A549 treated with dexamethasone at 1 μM for 4 hours (cell line): Measurements from ENCODE around the gene VPS25. TPM values are rescaled to one million over a fixed set of nuclear protein-coding genes. Genes with fewer than 3 reads are reported as not detected.

Experiments used
- total RNA-seq: library from RNA; stranded (reverse); fragments of 200-300 nt; extraction: Qiagen RNA extraction; gene quantifications from 5 replicates; pipeline ENCODE4 v1.2.3, GENCODE V29; 2022

VPS25 gene
- total RNA-seq = 112 to 135 TPM (median 113 TPM) in 5 replicates

GRCh38 chr17:42773290-42774035, at the start of gene VPS25:
Gene VPS25 (plus strand): TSS chr17:42773449. CDS start chr17:42773476, 27 bp downstream.

GRCh38 chr17:42744806-42745617, 28.2 kb upstream of the VPS25 start, which contains the start of gene EZH1:
Gene EZH1 (minus strand): TSS chr17:42745040. CDS start chr17:42728941, 16,099 bp downstream.

GRCh38 chr17:42760652-42761581, 12.3 kb upstream of the VPS25 start, which contains the start of gene RAMP2:
Gene RAMP2 (plus strand): TSS chr17:42761227. CDS start chr17:42761262, 35 bp downstream.

DNA sequence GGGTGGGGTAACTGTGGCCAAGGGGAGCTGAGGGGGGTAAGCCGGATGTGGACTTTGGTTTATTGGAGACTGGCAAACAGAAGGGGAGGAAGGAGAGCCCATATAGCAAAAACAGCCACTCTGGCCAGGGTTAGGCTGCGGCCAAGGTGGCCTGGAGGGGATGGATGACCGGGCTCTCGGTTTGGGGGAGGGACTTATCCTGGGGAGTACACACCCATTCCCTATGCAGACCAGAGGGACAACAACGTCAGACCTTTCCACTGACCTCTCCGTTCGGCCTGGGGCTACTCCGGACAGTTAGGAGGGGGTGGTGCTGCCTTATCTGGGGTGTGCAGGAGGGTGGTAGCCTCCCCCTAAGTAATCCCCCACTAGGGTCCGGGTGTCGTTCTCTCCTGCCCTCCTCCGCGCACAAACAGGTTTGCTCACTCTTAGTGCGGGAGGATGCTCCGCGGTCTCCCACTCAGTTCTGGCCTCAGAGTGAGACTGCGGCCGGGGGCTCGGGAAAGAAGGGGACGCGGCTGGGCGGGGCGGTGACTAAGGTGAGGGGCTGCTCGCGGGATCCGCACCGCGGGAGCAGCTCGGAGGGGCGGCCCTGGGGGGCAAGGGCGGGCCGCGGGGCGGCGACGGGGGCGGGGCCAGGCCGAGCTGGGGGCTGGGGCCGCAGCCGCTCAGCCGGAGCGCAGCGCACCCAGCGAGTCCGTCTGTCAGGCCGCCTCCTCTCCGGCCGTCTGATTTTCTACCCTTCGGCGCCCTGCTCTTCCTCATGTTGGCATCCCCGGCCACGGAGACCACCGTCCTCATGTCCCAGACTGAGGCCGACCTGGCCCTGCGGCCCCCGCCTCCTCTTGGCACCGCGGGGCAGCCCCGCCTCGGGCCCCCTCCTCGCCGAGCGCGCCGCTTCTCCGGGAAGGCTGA, 6.9 kb downstream of the VPS25 start, which contains the start of gene WNK4:
WNK4 (plus strand) TSS at position 675 of the 915 bp plus-strand sequence; CDS start at position 764, 89 bp downstream.

DNA sequence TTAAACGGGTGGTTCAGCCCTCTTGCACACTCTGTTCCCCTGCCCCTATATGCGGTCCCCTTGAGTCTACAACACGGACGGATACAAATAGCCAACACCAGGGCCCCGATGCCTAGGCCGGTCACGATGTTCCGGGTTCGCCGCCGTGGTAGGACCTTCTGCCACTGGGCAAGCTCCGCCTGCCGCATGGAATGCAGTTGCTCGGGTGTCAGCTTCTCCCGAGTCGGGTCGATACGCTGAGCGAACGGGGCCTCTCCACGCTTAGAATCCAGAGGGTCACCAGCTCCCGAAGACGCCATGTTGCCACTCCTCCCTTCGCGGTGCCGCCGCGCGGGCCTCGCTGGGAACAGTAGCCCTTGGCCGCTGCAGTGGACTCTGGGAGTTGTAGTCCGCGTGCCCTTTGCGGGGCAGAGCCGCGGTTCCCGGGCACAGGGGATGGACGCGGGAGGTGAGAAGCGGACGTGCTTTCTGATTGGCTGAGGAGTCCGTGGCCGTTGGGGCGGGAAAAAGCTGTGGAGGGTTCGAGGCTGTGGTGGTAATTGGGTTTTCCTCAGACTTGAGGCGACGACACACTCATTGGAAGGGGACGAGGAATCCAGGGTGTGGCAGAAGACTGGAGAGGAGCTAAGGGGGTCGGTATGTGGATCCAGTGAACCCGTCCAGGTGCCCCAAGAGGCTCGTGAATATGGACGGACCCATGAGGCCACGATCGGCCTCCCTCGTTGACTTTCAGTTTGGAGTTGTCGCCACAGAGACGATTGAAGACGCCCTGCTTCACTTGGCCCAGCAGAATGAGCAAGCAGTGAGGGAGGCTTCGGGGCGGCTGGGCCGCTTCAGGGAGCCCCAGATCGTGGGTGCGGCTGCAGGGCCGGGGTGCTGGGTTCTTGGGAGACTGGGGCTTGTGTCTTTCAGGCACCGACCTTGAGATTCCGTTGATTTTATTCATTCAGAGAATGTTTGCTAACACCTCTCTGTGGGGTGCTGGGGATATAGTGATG, 25.4 kb downstream of the VPS25 start, which contains the start of the genes CNTD1 and COA3:
CNTD1 (plus strand) TSS at position 479 of the 998 bp plus-strand sequence; CDS start at position 686, 207 bp downstream.
COA3 (minus strand) TSS at position 322 of the 998 bp plus-strand sequence; CDS start at position 299, 23 bp downstream.

Other genes with a start within 250 kb of the VPS25 start
- gene NAGLU, start 237.2 kb upstream of the VPS25 start, total RNA-seq = 28.7 to 43.2 TPM (median 37.9 TPM) in 5 replicates
- gene HSD17B1, start 220.5 kb upstream of the VPS25 start, total RNA-seq = 0.89 to 1.5 TPM (median 1.2 TPM) in 5 replicates
- gene COASY, start 211.3 kb upstream of the VPS25 start, total RNA-seq = 96.2 to 121 TPM (median 112 TPM) in 5 replicates
- gene MLX, start 206.3 kb upstream of the VPS25 start, total RNA-seq = 53.8 to 68.7 TPM (median 66.2 TPM) in 5 replicates
- gene PSMC3IP, start 195.7 kb upstream of the VPS25 start, total RNA-seq = 29.1 to 33.7 TPM (median 32.2 TPM) in 5 replicates
- gene RETREG3, start 164.1 kb upstream of the VPS25 start, total RNA-seq = 24.9 to 32.1 TPM (median 30.6 TPM) in 5 replicates
- gene TUBG1, start 163.8 kb upstream of the VPS25 start, total RNA-seq = 128 to 160 TPM (median 146 TPM) in 5 replicates
- gene TUBG2, start 114.2 kb upstream of the VPS25 start, total RNA-seq = 14.0 to 23.3 TPM (median 20.5 TPM) in 5 replicates
- 11.5 to 15.9 TPM (median 14.6 TPM) in 5 replicates for gene PLEKHH3, start 96.5 kb upstream of the VPS25 start, total RNA-seq
- 0.21 to 0.42 TPM (median 0.34 TPM) in 5 replicates for gene CCR10, start 91.6 kb upstream of the VPS25 start, total RNA-seq
- gene CNTNAP1, start 90.9 kb upstream of the VPS25 start, total RNA-seq = 3.8 to 6.0 TPM (median 5.8 TPM) in 5 replicates
- 9.4 to 12.3 TPM (median 10.0 TPM) in 5 replicates for gene EZH1, start 28.4 kb upstream of the VPS25 start, total RNA-seq
- gene RAMP2, start 12.2 kb upstream of the VPS25 start, total RNA-seq = 0.67 to 1.5 TPM (median 0.77 TPM) in 5 replicates
- gene WNK4, start 7.2 kb downstream of the VPS25 start, total RNA-seq = 0.50 to 1.7 TPM (median 1.1 TPM) in 5 replicates
- 120 to 129 TPM (median 122 TPM) in 5 replicates for gene COA3, start 25.3 kb downstream of the VPS25 start, total RNA-seq
- gene CNTD1, start 25.4 kb downstream of the VPS25 start, total RNA-seq = 0.07 TPM in 1 of 5 replicates, not detected in the others
- 82.3 to 107 TPM (median 86.1 TPM) in 5 replicates for gene BECN1, start 50.8 kb downstream of the VPS25 start, total RNA-seq
- 236 to 259 TPM (median 252 TPM) in 5 replicates for gene PSME3, start 59.9 kb downstream of the VPS25 start, total RNA-seq
- 1.6 to 3.0 TPM (median 2.4 TPM) in 5 replicates for gene AOC2, start 71.1 kb downstream of the VPS25 start, total RNA-seq
- gene AOC3, start 77.8 kb downstream of the VPS25 start, total RNA-seq = 0.86 to 2.0 TPM (median 1.1 TPM) in 5 replicates
- 0.06 to 0.09 TPM (median 0.08 TPM) in 3 of 5 replicates, not detected in the others for gene G6PC1, start 127.3 kb downstream of the VPS25 start, total RNA-seq
- 54.0 to 57.5 TPM (median 55.9 TPM) in 5 replicates for gene AARSD1, start 191.0 kb downstream of the VPS25 start, total RNA-seq
- gene PTGES3L, start 206.6 kb downstream of the VPS25 start, total RNA-seq = 0.71 to 1.1 TPM (median 0.84 TPM) in 5 replicates
- gene RUNDC1, start 207.1 kb downstream of the VPS25 start, total RNA-seq = 17.8 to 22.8 TPM (median 21.4 TPM) in 5 replicates
- 2,696 to 3,813 TPM (median 2,782 TPM) in 5 replicates for gene RPL27, start 225.0 kb downstream of the VPS25 start, total RNA-seq
- gene IFI35, start 233.3 kb downstream of the VPS25 start, total RNA-seq = 16.3 to 18.6 TPM (median 17.6 TPM) in 5 replicates
- 208 to 244 TPM (median 229 TPM) in 5 replicates for gene VAT1, start 248.9 kb downstream of the VPS25 start, total RNA-seq